HG02840 (cell line): ENCODE data around the gene TAF3.

Experiments used
- ATAC-seq: cut with Tn5 transposase; IDR thresholded peaks from one replicate; pipeline ENCODE4 v1.9.1; 2021; ENCODE audit warnings: mild to moderate bottlenecking, moderate library complexity, moderate number of reproducible peaks; ENCODE audit not compliant: unreplicated experiment, low FRiP score

The TAF3 gene

DNA sequence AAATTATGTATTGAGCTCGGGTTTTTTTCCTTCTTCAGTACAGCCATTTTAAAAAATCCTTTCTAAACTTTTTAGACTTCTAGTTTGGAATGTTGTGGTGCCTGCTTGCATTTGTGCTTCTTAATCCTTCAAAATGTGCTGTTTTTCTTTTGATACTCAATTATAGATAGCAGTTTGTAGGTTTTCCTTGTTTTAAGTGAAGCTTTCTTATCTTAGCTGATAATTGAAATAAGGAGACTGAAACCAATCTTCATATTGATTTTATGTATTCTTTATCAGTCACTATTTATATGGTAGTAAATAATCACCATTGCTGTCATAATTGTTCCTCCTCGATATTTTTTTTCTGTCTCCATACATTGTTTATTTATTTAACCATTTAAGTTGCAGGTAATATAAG, 56.6 kb downstream of the TAF3 start:
- no peak for ATAC-seq

DNA sequence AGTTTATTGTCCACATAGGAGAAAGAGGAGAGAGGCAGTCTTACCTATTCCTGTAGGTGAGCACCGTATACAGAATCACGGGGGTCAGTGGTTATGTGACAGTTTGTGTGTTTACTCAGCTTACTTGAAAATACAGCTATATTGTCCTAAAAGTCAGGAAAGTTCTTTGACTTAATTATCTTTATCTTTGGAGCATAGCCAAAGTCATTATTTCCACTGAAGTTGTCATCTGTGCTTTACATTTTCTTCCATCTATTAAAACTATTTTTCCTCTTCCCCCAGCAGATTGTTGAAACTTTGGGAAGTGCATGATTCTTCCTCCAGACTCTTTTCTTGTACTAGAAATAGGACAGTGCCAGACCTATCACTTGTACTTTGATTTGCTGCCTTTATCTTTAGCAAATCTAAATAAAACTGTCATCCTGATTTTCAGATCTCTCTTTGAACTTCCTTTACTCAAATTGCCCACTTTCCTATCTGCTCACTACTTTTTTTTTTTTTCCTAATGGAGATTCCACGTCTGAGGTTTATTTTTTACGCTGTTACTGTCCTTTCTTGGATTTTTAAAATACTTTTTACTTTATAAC, 58.3 kb downstream of the TAF3 start:
- no peak for ATAC-seq

DNA sequence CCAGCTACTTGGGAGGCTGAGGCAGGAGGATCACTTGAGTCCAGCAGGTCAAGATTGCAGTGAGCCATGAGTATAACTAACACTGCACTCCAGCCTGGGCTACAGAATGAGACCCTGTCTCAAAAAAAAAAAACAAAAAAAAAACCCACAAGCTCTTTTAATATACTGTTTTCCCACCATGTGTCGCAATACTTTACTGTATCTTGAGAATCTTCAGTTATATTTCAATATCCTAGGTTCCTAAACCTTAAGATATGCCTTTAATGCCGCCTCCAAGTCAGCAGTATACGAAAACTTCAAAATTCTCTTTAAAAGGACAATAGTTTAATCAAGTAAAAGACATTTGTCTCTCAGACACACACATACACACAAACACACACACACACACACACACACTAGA, 62.8 kb downstream of the TAF3 start:
- no peak for ATAC-seq

DNA sequence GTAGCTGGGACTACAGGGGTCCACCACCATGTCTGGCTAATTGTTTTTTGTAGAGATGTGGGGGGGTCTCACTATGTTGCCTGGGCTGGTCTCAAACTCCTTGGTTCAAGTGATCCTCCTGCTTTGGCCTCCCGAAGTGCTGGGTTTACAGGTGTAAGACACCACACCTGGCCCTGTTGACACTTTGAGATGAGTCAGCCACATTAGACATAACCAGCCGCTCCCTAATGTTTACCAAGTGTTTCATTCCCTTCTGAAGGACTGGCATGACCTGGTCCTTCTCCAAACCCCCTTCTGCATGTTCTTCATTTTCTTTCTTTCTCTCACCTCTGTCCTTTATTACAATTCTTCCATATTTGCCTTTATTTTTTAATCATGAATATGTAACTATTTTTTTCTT, 67.8 kb downstream of the TAF3 start:
- no peak for ATAC-seq

DNA sequence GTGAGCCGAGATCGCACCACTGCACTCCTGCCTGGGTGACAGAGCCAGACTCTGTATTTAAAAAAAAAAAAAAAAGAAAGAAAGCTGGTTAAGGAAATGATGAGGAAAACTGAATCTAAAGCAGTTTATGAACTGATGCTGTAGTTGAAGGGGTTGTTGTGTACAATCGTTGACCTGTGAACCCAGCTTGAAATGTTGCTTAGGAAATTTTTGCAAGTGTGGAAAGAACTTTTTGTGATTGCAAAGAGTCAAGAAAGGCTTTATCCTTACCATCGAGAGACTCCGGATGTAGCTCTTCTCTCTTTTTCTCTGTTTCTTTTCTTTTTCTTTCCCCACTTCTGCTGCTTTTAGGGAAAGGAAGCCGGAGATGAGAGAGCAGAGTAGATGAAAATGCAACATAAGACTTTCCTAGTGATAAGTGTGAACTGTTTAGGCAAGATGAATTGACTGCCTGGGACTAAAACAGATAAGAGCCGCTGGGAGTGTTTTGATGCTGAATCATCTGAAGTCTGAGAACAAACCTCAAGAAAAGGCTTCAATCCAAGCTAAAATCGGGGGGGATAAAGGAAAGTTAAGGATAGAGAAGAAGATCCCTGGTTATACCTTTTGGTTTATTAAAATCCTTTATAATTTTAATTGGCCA, 69.0 kb downstream of the TAF3 start:
- no peak for ATAC-seq

DNA sequence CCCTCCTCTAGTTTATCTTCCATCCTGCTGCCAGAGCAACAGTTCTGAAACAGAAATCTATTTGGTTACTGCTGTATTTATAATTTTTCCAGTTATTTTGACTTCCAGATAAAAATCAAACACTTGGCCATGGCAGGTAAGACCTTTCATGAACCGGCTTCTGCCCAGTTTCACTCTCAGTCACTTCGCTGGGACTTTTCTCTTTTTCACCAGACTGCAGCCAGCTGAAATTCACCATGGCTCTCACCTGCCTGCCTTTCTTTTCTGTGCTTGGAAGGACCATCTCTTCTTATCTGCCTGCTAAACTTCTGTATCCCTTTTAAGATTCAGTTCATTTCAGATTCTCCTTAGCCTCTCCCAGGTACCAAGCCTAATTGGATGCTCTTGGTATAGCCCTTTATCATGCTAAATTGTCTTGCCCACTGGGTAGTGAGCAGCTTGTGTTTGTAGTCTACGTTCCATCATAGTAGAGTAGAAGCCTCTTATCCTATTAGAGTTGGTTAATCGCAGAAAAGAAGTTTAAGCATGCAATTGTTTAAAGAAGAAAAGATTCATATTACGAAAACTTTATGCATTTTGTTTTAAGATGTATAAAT, 71.7 kb downstream of the TAF3 start:
- ATAC-seq = no peak

DNA sequence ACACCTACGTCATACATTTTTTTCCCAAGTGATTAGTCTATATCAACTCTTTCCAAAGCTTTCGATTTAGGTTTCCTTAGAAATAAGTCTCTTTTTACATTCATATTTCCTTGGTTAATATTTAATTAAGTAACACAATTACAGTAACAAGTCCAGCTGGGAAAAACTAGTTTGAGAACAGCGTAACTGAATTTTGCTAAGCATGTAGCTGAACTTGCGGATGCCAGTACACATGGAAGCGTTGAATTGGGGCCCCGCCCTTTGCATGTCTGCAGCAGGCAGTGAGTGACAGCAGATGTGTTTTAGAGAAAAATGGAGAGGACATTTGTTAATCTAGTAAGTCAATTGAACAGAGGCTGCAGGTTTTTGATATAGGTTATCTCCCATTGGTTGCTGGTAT, 72.5 kb downstream of the TAF3 start:
- no peak for ATAC-seq

DNA sequence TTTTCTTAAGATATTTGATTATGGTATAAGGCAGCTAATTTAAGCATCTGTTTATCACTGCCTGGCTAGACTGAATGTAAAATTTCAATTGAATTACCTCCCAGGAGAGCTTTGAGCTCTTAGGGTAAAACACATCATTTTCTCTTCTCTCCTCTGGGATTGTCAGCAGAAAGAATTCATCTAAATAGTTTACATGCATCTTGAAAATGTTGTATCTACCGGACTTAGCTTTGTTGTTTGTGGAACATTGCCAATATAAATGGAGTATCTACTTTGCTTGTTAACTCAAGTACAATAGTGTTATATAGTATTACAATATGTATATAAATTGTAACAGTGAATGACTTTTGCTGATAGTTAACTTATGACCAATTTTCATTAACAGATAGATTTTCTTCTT, 73.3 kb downstream of the TAF3 start:
- ATAC-seq = no peak

DNA sequence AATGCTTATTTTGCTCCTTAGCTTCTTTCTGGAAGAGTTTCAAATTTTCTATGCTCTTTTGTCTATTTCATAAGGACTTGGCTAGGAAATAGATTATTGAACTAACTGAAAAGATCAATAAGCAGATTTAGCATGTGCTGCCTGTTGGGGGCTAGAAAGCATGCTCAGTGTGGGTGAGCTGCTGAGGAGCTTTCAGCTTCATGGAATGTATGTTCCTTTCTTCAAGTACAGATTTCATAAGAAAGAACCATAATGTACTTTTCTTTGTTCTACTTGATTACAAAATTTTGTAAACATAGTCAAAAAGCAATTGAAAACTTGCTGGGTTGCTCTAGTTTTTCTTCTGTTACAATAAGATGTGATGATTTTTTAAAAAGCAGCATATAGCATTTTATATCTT, 73.8 kb downstream of the TAF3 start:
- no peak for ATAC-seq

DNA sequence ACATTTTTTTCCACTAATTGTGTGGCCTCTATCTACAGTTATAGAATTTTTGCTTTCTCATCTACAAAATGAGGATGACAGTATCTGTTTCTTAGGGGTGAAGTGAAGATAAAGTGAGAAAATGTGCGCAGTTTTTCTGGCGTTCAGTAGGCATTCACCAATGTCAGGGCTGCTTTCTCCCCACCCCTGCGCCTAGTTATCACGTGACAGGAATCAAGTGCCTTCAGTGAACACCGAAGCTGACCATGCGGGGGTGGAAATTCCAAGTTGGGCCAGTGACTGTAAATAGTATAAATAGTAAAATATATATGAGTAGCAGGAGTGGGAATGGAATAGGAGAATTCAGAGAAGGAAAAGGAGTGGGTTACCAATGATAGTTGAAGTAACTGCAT, 77.4 kb downstream of the TAF3 start:
- no peak for ATAC-seq

DNA sequence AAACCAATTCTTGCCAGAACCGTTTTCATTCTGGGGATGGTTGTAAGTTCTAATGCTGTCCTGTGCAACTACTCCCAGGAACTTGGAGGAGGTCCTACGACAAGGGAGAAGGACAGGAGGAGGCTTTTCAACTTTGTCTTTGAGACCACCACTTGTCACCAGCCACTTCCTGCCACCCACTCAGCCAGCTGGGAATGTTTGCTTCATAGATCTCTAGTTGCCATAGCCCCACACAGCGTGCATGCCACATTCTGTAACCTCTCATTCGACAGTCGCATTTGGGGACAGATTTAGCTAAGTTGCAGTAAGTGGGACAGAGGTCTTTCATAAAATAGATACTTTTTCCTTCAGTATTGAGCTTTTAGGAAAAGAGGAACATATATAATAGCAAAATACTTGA, 78.0 kb downstream of the TAF3 start:
- ATAC-seq = no peak

DNA sequence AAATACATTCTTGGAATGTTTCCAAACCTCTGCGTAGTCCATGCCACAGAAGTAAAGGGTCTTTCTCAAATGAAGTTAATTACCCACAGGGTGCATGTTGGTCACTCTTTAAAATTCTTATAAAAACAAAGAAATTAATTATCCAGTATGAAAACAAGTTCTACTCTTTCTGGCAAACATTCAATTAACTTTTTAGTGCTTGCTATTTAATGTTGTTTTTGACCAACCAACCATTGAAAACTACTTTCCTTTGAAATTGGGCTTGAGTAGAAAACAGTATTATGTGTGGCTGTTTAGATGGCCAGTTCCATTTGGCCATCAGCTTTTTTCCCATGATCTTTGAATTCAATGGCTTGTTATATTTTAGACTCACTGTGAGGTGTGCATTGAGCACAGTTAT, 83.0 kb downstream of the TAF3 start:
- ATAC-seq = no peak

DNA sequence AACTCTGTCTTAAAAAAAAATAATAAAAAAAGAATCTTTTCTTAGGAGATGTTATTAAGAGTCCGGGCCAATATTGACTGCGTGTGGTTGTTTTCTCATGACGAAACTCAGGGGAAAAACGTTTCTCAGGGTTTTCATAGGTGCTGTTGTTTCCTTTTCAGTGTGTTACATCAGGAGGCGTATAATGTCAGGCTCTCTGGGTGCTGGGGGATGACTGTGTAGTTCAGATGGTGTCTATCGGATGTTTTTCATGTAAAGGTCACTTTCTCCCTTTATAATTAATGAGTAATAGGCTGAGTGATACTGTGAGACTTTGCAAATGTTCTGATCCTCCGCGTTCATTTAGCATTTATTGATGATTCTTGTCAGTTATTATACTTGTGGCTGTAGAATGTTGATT, 84.1 kb downstream of the TAF3 start:
- no peak for ATAC-seq

DNA sequence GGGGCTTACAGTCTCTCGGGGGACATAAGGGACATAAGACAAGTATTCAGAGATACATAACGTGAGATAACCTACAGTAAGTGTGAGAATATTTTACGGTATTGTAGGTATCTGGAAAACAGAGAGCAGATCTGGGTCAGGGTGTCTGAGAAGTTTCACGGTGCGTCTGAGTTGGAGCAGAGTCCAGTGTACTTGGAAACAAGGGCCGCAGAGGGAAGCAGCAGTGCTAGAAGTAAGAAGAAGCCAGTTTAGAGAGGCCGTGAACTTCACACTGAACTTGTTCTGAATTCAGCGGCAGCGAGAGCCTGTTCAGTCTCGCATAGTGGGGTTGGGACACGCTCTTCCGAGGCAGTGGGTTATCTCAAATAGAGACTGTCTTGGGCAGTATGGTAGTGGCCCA, 85.5 kb downstream of the TAF3 start:
- no peak for ATAC-seq

DNA sequence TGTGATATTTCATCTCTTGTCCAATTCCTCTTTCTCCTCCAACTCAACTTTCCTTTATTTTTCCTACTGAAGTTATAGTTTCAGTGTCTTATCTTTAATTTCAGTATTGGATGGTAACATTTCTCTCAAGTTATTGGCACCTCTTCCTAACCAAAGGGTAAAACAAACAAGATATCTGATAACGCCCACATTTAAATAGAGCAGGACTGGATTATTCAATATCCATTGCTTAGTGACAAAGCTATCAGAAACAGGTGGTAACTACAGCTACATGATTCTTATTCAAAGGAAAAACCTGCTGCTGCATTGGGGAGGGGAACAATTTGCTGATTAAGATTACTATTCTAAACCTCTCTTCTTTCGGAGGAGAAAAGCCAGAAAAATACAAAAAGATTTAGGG, 87.8 kb downstream of the TAF3 start:
- no peak for ATAC-seq

DNA sequence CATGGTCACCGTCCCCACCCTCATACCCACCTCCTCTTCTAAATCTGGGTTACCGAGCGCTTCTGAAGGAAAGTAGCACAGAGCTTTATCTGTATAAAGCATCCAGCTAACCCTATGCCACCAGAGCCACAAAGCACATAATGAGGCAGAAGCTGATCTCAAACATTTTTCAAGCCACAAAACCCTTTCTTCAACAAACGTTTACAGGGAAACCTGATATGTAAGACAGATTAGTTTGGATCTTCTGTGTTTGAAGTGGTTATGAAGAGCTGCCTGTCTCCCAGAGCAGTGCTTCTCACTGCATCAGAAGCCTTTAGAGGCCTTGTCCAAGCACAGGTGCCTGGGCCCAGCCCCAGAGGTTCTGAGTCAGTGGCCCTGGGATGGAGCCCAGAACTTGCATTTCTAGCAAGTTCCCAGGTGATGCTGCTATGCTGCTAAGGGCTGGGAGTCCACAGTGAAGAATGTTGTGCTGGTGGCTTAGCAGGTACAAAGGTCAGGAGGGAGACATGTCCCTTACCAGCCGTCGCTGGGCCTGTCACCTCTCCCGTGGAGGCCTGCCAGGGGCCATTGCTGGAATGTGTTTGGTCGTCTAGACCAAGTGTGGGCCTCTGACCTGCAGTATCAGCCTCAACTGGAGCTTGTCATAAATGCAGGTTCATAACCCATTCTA, 90.4 kb downstream of the TAF3 start:
- ATAC-seq = no peak

DNA sequence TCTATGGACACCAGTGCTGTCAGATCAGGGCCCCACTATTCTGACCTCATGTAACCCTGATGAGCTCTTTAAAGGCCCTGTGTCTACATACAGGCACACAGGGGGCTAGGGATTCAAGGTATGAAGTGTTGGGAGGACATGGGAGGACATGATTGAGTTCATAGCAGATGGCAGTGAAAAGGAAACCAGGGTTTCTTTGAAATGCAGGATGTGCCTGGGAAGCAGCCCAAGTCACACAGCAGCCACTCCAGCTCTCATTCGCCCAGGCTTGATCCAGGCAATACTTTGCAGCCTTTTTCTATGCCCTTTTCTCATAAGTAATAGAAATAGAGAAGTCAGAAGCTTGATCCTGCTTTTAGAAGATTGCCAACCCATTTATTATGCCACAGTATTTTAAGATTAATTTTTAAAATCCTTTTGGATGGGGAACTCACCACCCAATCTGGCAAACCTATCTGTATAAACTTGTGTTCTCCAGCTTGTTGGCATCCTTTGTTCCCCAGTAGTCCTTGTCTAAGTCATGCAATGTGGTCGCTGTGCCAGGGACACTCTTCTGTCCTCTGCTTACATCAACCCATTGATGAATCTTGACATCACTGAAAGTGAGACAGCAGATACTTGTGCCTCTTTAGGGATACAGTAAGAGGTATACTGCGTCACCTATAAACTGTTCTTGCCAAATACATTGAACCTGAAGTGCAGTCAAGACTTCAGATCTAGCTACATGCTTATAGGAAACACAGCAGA, 95.0 kb downstream of the TAF3 start:
- no peak for ATAC-seq

DNA sequence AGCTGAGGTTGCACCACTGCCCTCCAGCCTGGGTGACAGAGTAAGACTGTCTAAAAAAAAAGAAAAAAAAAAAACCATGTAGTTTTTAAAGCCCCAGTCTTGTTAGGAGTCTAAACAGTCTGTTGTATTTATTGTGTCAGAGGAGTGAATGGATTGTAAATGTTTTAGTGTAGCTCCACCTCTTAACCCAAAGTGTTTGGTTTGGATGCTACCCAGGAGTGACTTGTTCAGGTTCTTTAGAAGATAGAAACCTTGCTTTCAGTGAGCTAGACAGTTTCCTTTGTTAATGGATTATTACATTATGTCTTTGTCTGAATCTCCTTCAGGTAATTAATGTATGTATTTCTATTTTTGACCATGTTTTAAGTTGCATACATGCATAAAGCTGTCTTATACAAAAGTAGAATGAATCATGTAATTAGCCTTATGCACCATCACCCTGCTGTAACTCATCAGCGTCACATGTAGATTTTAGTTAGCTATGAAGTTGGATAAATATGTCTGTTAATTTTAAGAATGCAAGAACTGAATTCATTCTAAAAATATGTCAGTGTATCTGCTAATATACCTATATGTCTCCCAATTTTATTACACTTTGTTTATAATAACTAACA, 97.7 kb downstream of the TAF3 start:
- ATAC-seq = no peak

DNA sequence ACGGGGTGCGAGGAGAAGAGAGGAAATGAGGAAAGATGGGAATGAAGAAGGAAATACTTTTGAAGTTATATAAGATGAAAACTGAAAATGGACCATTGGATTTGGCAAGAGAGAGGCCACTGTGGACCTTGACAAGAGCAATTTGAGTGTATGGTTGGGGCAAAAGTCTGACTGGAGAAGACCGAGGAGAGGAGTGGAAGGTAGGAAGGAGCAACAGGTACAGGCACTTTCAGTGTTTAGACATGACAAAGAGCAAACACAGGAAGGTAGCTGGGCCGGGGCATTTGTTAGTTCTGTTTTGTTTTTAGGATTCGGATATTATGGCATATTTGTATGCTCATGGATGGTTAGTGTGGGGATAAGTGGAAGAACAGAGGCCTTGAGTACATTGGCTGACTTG, 99.4 kb downstream of the TAF3 start:
- no peak for ATAC-seq

DNA sequence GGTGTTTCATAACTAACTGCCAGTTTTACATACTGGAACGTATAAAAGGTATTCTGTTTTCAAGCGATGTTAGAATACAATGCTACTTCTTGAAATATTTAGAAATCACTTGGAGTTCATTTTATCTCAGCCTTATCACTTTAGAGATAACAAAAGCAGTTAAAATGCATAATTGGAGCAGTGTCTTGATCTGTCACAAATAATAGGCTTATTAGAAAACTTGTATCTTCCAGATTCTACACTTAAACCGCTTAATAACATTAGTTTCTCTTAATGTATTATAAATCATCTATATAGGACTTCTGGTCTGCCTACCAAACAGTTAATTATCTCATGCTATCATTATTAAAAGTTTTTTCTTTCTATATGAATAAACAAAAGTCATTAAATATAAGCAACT, 104.4 kb downstream of the TAF3 start:
- no peak for ATAC-seq

DNA sequence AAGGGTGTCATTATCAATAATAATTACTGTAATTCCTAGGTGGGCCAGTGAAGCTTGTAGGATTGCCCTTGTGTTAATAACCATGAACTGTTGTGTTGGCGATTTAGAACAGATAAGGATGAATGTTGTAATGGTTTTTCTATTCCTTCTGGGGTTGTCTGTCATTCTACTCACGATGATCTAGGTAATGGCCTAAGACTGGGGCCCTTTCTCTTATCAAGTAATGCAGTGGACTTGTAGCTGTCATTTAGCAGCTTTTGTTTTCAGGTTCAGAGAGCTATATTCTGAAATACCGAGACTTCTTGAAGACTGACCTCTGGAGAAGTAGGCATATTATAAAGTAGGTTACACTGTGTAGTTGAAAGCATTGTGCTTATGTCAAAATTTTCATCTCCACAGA, 110.2 kb downstream of the TAF3 start:
- no peak for ATAC-seq
